TTC549 (cell line): Measurements from ENCODE around the gene RAMP3.

Source experiments
- FAIRE-seq: peaks from 2 replicates; lab custom pipeline; 2012; peaks lifted over from hg19 to GRCh38; lab: Jason Lieb, UNC

The RAMP3 gene

GRCh38 chr7:45180084-45180986 is 22.7 kb downstream of the RAMP3 start:
- no peak for FAIRE-seq

DNA sequence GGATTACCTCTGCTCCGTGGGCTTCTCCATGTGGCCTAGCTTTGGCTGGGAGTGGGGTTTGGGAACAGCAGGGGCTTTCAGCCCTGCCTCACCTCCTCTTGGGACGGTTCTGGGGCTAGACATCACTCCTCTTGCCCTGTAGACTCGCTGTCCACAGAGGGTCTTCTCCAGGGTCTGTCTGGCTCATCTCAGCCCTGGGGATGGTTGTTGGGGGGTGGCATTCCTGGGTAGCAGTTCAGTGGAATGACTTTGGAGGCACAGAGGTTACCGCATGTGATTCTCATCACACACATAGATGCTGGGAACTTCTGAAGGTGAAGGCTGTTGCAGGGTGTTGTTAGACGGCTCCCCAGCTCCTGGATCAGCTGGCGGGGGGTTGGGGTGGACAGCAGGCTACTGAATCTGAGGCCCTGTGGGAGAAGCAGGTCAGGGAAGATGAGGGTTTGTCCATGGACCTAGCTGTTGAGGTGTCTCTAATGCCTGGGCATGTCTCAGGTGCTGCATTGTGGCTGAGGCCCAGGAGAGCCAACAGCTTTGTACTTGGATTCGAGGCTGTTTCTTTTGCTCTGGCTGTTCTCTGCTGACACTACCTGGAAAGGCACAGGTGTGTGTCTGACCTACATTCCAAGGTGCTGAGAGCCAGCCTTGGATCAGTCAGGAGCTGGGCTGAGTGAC is 23.8 kb downstream of the RAMP3 start:
- no peak for FAIRE-seq

GRCh38 chr7:45181991-45182855 is 24.6 kb downstream of the RAMP3 start:
- no peak for FAIRE-seq

DNA sequence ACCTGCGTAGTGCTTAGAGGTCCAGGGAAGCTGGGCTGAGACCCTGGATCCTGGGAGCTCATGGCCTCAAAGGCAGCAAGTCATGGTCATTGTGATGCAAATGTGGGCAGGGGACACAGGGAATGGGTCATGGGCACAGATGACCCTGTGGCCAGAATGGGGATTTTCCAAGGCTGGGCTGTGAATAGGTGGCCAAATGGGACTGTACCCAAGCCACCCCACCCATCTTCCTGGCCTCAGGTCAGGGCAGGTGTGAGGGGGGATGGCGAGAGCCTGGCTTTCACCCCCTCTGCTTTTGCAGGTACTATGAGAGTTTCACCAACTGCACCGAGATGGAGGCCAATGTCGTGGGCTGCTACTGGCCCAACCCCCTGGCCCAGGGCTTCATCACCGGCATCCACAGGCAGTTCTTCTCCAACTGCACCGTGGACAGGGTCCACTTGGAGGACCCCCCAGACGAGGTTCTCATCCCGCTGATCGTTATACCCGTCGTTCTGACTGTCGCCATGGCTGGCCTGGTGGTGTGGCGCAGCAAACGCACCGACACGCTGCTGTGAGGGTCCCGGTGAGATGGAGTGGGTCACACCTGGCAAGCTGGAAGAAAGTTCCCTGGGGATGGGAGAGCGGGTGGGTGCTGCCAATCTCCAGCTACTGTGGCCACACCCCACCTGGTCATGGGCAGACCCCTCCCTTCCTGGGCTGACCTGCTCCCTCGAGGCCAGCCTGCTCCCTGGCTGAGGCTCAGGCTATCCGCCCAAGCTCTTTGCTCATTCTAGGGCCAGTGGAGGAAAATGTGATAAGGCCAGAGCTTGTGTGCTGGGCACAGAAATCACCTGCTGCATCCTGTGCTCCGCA is 25.5 kb downstream of the RAMP3 start:
- no peak for FAIRE-seq

GRCh38 chr7:45183711-45184210 is 26.2 kb downstream of the RAMP3 start:
- no peak for FAIRE-seq

DNA sequence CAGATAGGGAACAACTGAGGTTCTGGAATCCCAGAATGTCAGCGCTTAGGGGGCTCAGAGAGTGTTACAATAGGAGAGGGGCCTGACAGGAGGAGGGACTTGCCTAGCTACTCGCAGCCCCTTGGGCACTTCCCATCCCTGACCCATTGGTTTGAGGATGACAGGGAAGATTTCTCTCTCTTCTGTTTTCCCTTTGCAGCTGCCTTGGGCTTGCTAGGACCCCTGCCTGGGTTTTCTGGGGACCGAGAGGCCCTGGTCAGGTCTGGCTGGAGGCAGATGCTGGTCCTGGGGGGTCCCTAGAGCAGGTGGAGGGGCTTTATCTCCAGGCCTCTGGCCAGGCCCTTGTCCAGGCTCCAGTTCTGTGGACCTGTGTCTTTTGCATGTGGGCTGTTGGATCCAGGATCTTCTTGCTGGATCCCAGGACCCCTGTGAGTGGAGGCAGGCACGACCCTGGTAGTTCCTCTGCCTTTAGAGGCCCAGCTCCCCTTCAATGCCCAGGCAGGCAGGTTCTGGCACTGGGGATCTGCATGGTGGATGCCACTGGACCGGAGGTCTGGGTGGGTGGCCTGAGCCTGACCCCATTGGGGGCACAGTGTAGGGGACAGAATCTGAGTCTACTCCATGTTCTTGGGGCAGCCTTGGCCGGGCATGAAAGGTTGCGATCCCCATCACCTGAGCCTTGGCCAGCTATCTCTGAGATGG is 26.9 kb downstream of the RAMP3 start:
- no peak for FAIRE-seq

- no peak for FAIRE-seq
Measured at GRCh38 chr7:45185028-45185863, 27.7 kb downstream of the RAMP3 start.

DNA sequence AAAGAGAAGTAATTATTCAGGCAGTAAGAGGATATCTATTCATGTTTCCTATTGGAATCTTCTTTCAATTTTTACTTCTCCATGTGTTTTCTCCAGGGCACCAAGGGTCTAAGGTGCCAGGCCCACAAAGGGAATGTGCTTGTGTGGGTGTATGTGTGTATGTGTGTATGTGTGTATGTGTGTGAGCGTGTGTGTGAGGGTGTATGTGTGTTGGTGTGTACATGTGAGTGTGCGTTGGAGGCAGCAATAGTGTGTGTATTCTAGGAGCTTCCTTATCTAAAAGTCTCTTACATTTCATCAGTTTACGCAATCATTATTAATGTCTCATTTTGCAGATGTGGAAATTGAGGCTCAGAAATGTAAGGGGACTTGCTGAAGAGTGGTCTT is 28.3 kb downstream of the RAMP3 start:
- FAIRE-seq, result no peak

- FAIRE-seq, result no peak
Measured at GRCh38 chr7:45186261-45186813, 28.7 kb downstream of the RAMP3 start.

DNA sequence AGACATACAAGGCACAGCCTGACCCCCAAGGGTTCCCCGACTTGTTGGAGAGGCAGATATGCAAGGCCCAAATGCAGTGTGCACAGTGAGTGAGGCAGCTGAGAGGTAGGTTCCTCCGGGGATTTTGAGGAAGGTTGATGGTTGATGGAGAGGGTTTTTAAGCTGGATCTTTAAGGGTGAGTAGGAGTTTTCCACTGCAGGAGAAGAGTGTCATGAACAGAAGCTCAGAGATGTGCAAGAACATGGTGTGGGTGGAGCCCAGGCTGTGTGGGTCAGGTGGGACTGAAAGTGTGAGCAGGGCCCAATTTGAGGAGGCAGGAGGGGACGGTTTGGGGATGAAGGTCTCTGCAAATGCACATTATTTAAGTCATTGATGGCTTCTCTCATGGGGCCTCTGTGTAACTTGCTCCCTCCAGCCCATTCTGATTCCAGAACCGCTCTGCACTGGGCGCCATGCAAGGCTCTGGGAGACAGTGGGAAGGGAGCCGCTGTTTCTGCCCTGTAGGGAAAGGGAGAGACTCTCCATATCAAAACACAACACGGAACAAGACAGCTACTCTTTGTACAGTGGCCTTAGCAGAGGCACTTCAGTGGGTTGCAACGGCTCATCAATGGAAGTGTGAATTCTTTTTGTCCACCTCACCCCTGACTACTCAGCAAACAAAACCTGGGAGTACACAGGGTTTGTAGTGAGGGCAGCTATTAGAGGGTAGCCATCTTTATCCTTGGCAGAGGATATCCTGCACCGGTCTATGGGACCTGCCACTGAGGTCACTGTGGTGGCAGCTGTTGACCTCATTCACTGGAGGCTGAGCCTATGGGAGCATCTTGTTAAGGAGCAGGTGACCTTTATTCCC is 29.7 kb downstream of the RAMP3 start:
- FAIRE-seq, result no peak

DNA sequence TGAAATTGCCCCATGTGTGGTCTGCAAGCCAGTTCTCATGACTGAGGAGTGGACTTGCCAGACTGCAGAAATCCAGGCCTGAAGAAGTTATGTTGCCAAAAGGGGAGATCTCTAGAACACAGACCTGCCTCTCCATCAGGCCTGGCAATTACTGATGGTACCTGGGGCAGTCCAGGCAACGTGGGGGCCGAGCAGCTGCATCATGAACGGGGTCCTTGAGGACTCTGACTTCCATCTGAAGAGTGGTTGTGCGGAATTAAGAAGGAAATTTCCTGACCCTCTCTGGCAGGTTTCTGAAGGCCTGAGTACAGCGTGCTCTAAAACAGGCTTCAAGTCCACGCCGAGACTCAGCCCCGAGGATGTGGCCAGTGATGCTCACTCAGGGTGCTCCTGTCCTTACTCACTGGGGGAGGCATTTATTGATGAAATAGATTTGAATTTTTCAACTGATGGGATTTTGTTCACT is 30.4 kb downstream of the RAMP3 start:
- no peak for FAIRE-seq

GRCh38 chr7:45188736-45189135 is 31.1 kb downstream of the RAMP3 start:
- no peak for FAIRE-seq

GRCh38 chr7:45189151-45189970 is 31.8 kb downstream of the RAMP3 start:
- no peak for FAIRE-seq

DNA sequence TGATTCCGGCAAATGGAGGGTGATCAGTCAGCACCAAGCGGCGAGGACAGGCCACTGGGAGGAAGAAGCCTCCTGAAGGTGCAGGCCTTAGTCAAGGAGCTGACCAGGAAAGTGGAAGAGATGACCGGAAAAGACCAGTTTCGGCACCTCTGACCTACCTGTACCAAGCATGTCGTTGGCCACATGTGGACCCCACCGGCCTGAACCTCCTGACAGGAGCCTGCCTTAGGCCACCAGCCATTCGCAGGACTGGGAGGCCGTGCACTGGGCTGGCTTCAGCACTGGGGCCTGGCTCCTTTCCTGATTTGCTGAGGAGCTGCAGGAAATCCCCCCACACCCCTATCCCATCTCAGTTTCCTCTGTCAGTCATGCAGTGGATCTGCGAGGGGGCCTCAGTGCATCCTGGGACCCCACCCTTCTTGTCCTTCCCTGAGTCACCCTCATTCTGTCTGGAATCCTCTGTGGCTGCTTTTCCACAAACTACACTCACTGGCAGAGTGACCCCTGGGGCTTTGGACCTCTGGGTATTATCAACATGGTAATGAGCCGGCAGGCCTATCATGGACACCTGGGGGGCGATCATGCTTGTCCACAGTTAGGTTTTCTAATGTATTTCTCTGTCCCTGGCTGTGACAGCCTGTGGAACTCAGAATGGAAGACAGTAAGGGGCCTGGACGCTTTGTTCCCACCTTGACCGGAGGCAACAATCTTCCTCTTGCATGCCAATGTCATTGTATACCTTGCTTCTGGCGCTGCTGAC is 33.0 kb downstream of the RAMP3 start:
- no peak for FAIRE-seq

DNA sequence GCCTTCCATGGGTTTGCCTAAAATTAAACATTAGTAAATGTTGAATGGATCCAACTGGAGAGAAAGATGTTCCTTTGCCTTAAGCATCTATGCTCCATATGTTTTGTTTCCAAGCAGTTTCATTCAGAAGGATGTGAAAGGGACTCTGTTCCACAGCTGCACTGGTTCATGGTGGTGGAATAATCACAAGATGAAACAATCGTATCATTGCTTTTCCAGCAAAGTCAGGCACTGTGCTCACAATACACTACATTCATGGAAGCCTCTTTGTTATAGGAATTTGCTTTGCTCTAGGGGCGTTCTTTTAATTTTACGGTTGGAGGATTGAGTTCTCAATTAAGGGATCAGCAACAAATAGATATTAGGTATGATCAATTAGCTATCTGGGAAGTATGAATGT is 33.8 kb downstream of the RAMP3 start:
- no peak for FAIRE-seq

- FAIRE-seq, result no peak
Measured at GRCh38 chr7:45192621-45193041, 35.0 kb downstream of the RAMP3 start.

DNA sequence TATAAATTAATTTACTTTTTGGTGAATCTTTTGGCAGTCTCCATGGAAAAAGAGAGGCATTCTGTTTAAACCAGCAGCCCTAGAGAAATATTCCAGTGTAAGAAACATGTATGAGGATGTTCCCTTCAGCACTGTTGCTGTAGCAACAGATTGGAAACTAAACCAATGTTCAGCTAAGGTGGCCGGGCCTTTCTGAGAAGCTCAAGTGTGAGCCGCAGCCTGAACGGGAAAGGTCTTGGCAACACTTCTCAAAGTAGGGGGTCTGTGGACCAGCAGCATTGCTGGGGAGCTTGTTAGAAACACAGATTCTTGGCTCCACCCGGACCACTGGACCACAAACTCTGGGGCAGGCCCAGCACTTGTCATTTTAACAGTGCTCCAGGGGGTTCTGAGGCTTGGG is 36.2 kb downstream of the RAMP3 start:
- no peak for FAIRE-seq
